Kidney (tissue), 22 donors: ENCODE data around the gene EN1. TPM values are rescaled to one million over a fixed set of nuclear protein-coding genes. Genes with fewer than 3 reads are reported as not detected.

ENCODE experiments used
- DNase-seq, 5 donors: peaks; one replicate each; pipeline ENCODE4 v3.0.0-alpha.2; 2013 to 2020
- FAIRE-seq: peaks from 2 replicates; lab custom pipeline; 2012; peaks lifted over from hg19 to GRCh38; lab: Jason Lieb, UNC
- H3K27ac ChIP-seq, 2 donors: one replicate each; pipeline ENCODE4 v1.7.0; 2013; ENCODE audit warnings: low read depth in 2 of 2, low read length in 2 of 2, inconsistent platforms in 1 of 2
- H3K27me3 ChIP-seq: one replicate; pipeline ENCODE4 v1.7.1; 2013; ENCODE audit warnings: low read length, inconsistent platforms; ENCODE audit not compliant: control insufficient read depth, insufficient read depth
- H3K36me3 ChIP-seq, 3 donors: one replicate each; pipeline versions ENCODE4 v1.7.0 to v1.7.1; 2013; ENCODE audit warnings: low read length in 3 of 3, control low read depth in 1 of 3, inconsistent platforms in 1 of 3; ENCODE audit not compliant: insufficient read depth in 3 of 3, control insufficient read depth in 2 of 3
- H3K4me1 ChIP-seq, 3 donors: one replicate each; pipeline versions ENCODE4 v1.7.0 to v1.7.1; 2013; ENCODE audit warnings: low read length in 3 of 3, inconsistent platforms in 1 of 3, low read depth in 1 of 3; ENCODE audit not compliant: control insufficient read depth in 2 of 3, insufficient read depth in 2 of 3
- H3K4me3 ChIP-seq, 3 donors: one replicate each; pipeline versions ENCODE4 v1.7.0 to v1.8.1; 2013; ENCODE audit warnings: low read length in 3 of 3, control low read depth in 1 of 3, inconsistent platforms in 1 of 3
- H3K9ac ChIP-seq, 3 donors: one replicate each; pipeline versions ENCODE4 v1.7.0 to v1.7.1; 2013; ENCODE audit warnings: low read length in 3 of 3, control low read depth in 1 of 3, inconsistent platforms in 1 of 3
- H3K9me3 ChIP-seq, 3 donors: one replicate each; pipeline versions ENCODE4 v1.7.0 to v1.7.1; 2013; ENCODE audit warnings: low read length in 3 of 3, control low read depth in 1 of 3, inconsistent platforms in 1 of 3; ENCODE audit not compliant: control insufficient read depth in 2 of 3, insufficient read depth in 1 of 3
- intact Hi-C: fragments of 100-400 bp; cut with DNase I; formaldehyde crosslinking; loops from one replicate; pipeline ENCODE4 v1.11.1; 2022
- long read RNA-seq, 10 donors: library from polyadenylated mRNA in 1 of 10; unstranded in 1 of 10; transcript quantifications; one replicate each; pipeline ENCODE4 v2.0.0 and lab custom pipeline, GENCODE V29; 2021 to 2026
- polyA plus RNA-seq: library from polyadenylated mRNA; stranded (reverse); fragments of 350-450 nt; fragmentation: Illumina TruSeq; extraction: RNeasy Lipid Tissue Mini Kit (QIAGEN cat#74804); gene quantifications from one replicate; pipeline ENCODE4 v1.2.3, GENCODE V29; 2014; ENCODE audit warnings: low read depth, low replicate concordance; ENCODE audit not compliant: insufficient read depth
- total RNA-seq: library from RNA; stranded (reverse); fragmentation: NEBNext Ultra II Directional; extraction: Animal tissue kit (Norgen Biotek cat#: 25700); gene quantifications from one replicate; pipeline ENCODE4 v1.2.1, GENCODE V29; 2021
- TF ChIP-seq, protein P1 (sequence below): IDR thresholded peaks from 3 replicates; pipeline ENCODE4 v1.5.1; 2012; ENCODE audit warnings: mild to moderate bottlenecking, moderate library complexity, borderline replicate concordance; ENCODE audit not compliant: insufficient read depth; ENCODE audit errors: extremely low read depth
- donor health status: control.
- donor health status: control.
- donor health status: control.
- donor health status: control.
- donor health status: control.
- donor health status: DM: yes; HTN: yes; CAD: no.
- donor health status: Normal renal cell carcinoma (clear cell type).

Gene EN1
- total RNA-seq (0.16 TPM), polyA plus RNA-seq (not detected)
- long read RNA-seq, donor 1, result 0 reads
- long read RNA-seq, donor 2, result 0 reads
- long read RNA-seq, donor 3, result 0 reads
- long read RNA-seq, donor 4, result 0 reads
- long read RNA-seq, donor 5, result 0 reads
- long read RNA-seq, donor 6, result 0 reads
- long read RNA-seq, donor 7, result 0 reads
- long read RNA-seq, donor 8, result 0 reads
- long read RNA-seq, donor 9, result 0 reads
- long read RNA-seq, donor 10, result 0 reads

DNA sequence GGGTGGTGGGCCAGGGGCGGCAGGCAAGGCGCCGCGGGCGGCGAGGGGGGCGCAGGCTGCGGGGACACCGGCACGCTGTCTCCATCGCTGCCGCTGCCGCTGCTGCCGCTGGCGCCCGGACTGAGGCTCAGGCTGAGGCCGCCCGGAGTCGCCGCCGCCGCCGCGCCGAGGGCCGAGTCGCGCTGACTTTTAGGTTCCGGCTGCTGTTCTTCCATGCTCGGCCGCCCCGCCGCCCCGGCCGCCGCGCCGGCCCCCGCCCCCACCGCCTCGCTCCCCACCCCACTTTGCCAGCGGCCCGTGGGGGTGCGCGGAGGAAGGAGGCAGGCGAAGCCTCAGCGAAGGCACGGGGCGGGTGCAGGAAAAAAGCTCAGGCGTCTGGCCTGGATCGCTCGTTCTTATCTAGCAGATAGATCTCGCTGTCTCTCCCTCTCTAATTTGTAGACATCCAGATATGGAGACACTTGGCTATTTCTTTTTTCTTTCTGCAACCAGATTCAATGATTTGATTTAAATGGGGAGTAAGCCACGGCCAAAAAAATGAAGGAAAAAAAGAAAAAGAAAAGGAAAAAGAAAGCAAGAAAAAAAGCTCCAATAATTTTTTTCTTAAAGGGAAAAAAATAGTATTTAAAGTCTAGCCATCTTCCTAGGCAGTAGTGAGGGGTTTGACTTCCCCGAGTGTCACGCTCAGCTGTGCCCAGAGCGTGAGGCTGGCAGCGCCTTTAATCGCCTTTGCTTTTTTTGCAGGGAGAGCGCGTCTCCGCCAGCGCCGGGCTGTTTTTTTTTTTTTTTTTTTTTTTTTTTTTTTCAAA, at the start of gene EN1:
EN1 (minus strand) TSS at position 696 of the 809 bp plus-strand sequence; CDS start at position 215, 481 bp downstream.
- intact Hi-C loops, result no loop called here
- H3K4me1 ChIP-seq, result peaks cover 0 to 8% (median 0%) of the 10 kb centered on the region in 3 donors
- H3K4me3 ChIP-seq, result no peak within 1 kb of the TSS
- peaks cover 69% of the 10 kb centered on the region for H3K27me3 ChIP-seq
- no peak for FAIRE-seq
- H3K9ac ChIP-seq, result no peak within 1 kb of the TSS
- no peaks in the 10 kb centered on the region for H3K9me3 ChIP-seq
- no peak within 1 kb of the TSS for H3K27ac ChIP-seq
- peak in 2 of 5 donors; percentile 19 to 73 for DNase-seq
- no peaks in the 10 kb centered on the region for H3K36me3 ChIP-seq
- TF ChIP-seq, protein P1, sequence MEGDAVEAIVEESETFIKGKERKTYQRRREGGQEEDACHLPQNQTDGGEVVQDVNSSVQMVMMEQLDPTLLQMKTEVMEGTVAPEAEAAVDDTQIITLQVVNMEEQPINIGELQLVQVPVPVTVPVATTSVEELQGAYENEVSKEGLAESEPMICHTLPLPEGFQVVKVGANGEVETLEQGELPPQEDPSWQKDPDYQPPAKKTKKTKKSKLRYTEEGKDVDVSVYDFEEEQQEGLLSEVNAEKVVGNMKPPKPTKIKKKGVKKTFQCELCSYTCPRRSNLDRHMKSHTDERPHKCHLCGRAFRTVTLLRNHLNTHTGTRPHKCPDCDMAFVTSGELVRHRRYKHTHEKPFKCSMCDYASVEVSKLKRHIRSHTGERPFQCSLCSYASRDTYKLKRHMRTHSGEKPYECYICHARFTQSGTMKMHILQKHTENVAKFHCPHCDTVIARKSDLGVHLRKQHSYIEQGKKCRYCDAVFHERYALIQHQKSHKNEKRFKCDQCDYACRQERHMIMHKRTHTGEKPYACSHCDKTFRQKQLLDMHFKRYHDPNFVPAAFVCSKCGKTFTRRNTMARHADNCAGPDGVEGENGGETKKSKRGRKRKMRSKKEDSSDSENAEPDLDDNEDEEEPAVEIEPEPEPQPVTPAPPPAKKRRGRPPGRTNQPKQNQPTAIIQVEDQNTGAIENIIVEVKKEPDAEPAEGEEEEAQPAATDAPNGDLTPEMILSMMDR, result no peak

DNA sequence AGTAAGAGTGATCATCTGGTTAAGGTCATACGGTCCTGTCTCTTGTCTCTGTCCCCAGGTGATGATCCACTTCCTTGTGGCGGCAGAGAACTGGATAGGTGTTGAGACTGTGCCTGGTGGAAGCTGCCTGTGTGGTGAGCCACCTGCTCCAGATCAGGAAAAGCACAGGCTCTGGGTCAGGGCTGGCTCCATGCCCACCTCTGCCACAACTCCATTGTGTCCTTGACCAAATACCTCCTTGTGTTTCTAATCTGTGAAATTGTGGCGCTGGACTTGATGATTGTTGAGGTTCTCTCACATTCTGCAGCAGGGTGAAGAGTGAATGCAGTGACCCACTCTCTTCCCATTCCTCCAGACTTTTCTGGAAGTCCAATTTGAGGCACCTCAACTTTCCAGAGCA, 45.7 kb upstream of the EN1 start:
- Histone ChIP-seq H3K27ac (no peak overlapping the region), H3K4me1 (no peaks in the 10 kb centered on the region), H3K36me3 (no peaks in the 10 kb centered on the region), H3K27me3 (no peaks in the 10 kb centered on the region), H3K9me3 (peaks cover 0 to 7% (median 5%) of the 10 kb centered on the region in 3 donors), H3K4me3 (no peak overlapping the region), H3K9ac (no peak overlapping the region)
- intact Hi-C loops, result no loop called here
- TF ChIP-seq, protein P1, result no peak
- DNase-seq (no peak), FAIRE-seq (no peak)

DNA sequence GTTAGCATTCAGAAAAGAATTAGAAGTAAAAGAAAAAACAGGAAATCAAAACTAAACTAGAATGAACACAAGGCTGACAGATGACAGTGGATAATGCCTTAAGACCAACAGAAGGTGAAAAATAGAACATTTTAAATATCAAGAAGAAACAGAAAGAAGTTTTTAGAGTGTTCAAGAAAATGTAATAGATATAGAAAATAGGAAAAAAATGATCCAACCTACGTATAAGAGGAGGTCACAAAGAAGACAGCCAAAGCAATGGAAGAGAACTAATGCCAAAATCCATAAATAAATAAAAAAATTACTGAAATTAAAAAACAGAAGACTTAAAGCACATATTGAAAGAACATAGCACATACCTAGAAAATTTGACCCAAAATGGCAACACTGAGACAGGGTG, 42.5 kb upstream of the EN1 start:
- peaks cover 0 to 7% (median 5%) of the 10 kb centered on the region in 3 donors for H3K9me3 ChIP-seq
- TF ChIP-seq, protein P1, result no peak
- H3K4me3 ChIP-seq, result no peak overlapping the region
- no peak overlapping the region for H3K9ac ChIP-seq
- H3K27me3 ChIP-seq, result no peaks in the 10 kb centered on the region
- H3K36me3 ChIP-seq, result no peaks in the 10 kb centered on the region
- DNase-seq (no peak), FAIRE-seq (no peak)
- intact Hi-C loops, result no loop called here
- H3K4me1 ChIP-seq, result no peaks in the 10 kb centered on the region
- H3K27ac ChIP-seq, result no peak overlapping the region
